Measurements from ENCODE around the gene SLC37A4. TPM values are rescaled to one million over a fixed set of nuclear protein-coding genes. Genes with fewer than 3 reads are reported as not detected.
A peak's percentile ranks its signal among the peaks of the same experiment; 100 is the strongest.

SLC37A4 gene
- polyA plus RNA-seq, 1 of the 3 experiments (the other 2 are of a cell fraction) = 21.8 TPM

DNA sequence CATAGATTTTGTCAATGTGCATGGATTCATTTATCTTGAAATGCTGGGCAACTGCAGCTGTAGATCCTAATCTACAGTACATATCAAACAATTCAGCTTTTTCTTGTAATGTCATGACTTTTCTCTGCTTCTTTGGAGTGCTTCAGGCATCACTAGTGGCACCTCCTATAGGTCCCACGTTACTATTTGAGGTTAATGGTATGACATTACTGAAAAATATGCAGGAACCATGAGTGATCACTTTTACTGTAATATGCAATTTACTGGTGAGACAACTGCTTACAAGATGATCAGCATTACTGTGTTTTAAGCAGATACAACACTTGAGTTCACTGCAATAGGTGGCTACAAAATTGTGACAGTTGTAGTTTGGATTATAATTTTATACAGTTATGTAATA is 29.8 kb downstream of the SLC37A4 start:
- Histone ChIP-seq H4K20me1 (ENCODE audit: insufficient read depth) (no peaks in the 10 kb centered on the region), H3K27me3 (ENCODE audit: insufficient read depth) (no peaks in the 10 kb centered on the region), H3K4me2 (no peak overlapping the region; the same call in 1 of the 2 replicates), H3K79me2 (ENCODE audit: insufficient read depth) (peaks cover 58% of the 10 kb centered on the region), H3K4me1 (ENCODE audit: control insufficient read depth in 1 of 2, insufficient read depth in 2 of 2, low read depth in 1 of 2, low read length in 1 of 2) (peaks cover 5 to 16% of the 10 kb centered on the region in 2 experiments; a peak in 3 of 4 replicates), H3K9ac (no peak overlapping the region), H3F3A (replicated peaks; ENCODE audit: insufficient read depth) (peaks cover 23% of the 10 kb centered on the region), H3K9me2 (no peaks in the 10 kb centered on the region), H2AFZ (ENCODE audit: low read depth) (no peak overlapping the region), H3K9me3 (no peaks in the 10 kb centered on the region), H3K27ac (ENCODE audit: low read depth in 2 of 2, low read length in 1 of 2) (0 out of 4 replicates have a peak overlapping the region, but pooled peaks of 1 of the 2 experiments have one; percentile 69), H3K36me3 (replicated peaks in 1 of 2; ENCODE audit: control insufficient read depth in 1 of 2, insufficient read depth in 2 of 2, low read length in 1 of 2) (peaks cover 3 to 54% of the 10 kb centered on the region in 2 experiments), H3K4me3 (ENCODE audit: low read depth in 2 of 2, low read length in 1 of 2) (no peak overlapping the region)
- TF ChIP-seq MXI1 (IDR thresholded peaks at IDR 0.05; ENCODE audit: low read depth, low read length) (no peak), SIN3A (IDR thresholded peaks at IDR 0.05; ENCODE audit: borderline replicate concordance, low read depth, low read length) (no peak), TEAD4 (IDR thresholded peaks at IDR 0.05; ENCODE audit: borderline replicate concordance, insufficient read depth) (no peak), EZH2phosphoT487 (IDR thresholded peaks at IDR 0.05; ENCODE audit: borderline replicate concordance, low read depth) (no peak), CHD2 (IDR thresholded peaks at IDR 0.05; ENCODE audit: low read length, partially characterized antibody) (no peak), MAX (IDR thresholded peaks at IDR 0.05; ENCODE audit: low read depth) (no peak), TAF1 (IDR thresholded peaks at IDR 0.05; ENCODE audit: borderline replicate concordance, low read depth, low read length) (no peak), YY1 (IDR thresholded peaks at IDR 0.05; ENCODE audit: low read depth) (no peak), NFIC (IDR thresholded peaks at IDR 0.05; ENCODE audit: borderline replicate concordance) (no peak), USF1 (IDR thresholded peaks at IDR 0.05; ENCODE audit: borderline replicate concordance, low read depth) (no peak), RCOR1 (IDR thresholded peaks at IDR 0.05; ENCODE audit: low read length) (no peak), POLR2AphosphoS5 (IDR thresholded peaks at IDR 0.05; ENCODE audit: low read depth, low read length) (no peak), GATA2 (CRISPR knock-in tag; IDR thresholded peaks at IDR 0.05) (no peak)
- TF ChIP-seq, protein P1, sequence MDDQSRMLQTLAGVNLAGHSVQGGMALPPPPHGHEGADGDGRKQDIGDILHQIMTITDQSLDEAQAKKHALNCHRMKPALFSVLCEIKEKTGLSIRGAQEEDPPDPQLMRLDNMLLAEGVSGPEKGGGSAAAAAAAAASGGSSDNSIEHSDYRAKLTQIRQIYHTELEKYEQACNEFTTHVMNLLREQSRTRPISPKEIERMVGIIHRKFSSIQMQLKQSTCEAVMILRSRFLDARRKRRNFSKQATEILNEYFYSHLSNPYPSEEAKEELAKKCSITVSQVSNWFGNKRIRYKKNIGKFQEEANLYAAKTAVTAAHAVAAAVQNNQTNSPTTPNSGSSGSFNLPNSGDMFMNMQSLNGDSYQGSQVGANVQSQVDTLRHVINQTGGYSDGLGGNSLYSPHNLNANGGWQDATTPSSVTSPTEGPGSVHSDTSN (IDR thresholded peaks at IDR 0.05) = no peak
- TF ChIP-seq, protein P2, sequence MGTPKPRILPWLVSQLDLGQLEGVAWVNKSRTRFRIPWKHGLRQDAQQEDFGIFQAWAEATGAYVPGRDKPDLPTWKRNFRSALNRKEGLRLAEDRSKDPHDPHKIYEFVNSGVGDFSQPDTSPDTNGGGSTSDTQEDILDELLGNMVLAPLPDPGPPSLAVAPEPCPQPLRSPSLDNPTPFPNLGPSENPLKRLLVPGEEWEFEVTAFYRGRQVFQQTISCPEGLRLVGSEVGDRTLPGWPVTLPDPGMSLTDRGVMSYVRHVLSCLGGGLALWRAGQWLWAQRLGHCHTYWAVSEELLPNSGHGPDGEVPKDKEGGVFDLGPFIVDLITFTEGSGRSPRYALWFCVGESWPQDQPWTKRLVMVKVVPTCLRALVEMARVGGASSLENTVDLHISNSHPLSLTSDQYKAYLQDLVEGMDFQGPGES (IDR thresholded peaks at IDR 0.05; ENCODE audit: low read depth, low read length) = no peak
- ChIA-PET POLR2A (interaction anchor here (1.1 kb wide), 1 partner anchor 56 kb away, joined by 3 read pairs; no protein-coding TSS in a partner anchor), CTCF (interaction anchor here (0.6 to 4.1 kb wide), 2 partner anchors 43 to 126 kb away, joined by 3 to 13 read pairs; partner anchors contain the start of gene UPK2)
- no peak for DNase-seq
- 13% methylated on average over 1 of the region's 1 CpG for WGBS (ENCODE audit: low lambda C conversion rate)
